Activated naive CD4-positive, alpha-beta T cell (primary cell): ENCODE measurements around the gene WDR49.

Experiments used
- DNase-seq, 4 experiments: peaks; one replicate each; lab custom pipeline; 2025; lab: John Stamatoyannopoulos, UW

Gene WDR49

GRCh38 chr3:167487556-167487955 is 166.2 kb downstream of the WDR49 start:
- DNase-seq = no peak

- DNase-seq = no peak
Observed at GRCh38 chr3:167484551-167484950, 169.2 kb downstream of the WDR49 start.

GRCh38 chr3:167483708-167484475 is 169.8 kb downstream of the WDR49 start:
- DNase-seq = no peak

- no peak for DNase-seq
Observed at GRCh38 chr3:167481164-167481563, 172.6 kb downstream of the WDR49 start.

- no peak for DNase-seq
Observed at GRCh38 chr3:167480748-167481147, 173.0 kb downstream of the WDR49 start.

GRCh38 chr3:167473863-167474262 is 179.9 kb downstream of the WDR49 start, which contains the start of gene SERPINI2:
TSS of gene SERPINI2 (minus strand) at chr3:167474042. CDS start at chr3:167471834, 2,208 bp downstream.
- no peak for DNase-seq

GRCh38 chr3:167469381-167469780 is 184.4 kb downstream of the WDR49 start:
- no peak for DNase-seq

GRCh38 chr3:167467848-167468611 is 185.7 kb downstream of the WDR49 start:
- DNase-seq = no peak

- no peak for DNase-seq
Observed at GRCh38 chr3:167466966-167467365, 186.8 kb downstream of the WDR49 start.

GRCh38 chr3:167456157-167456799 is 197.5 kb downstream of the WDR49 start:
- DNase-seq = no peak

- DNase-seq = no peak
Observed at GRCh38 chr3:167453815-167454214, 199.9 kb downstream of the WDR49 start.

GRCh38 chr3:167451282-167451681 is 202.5 kb downstream of the WDR49 start:
- no peak for DNase-seq

GRCh38 chr3:167450675-167451074 is 203.1 kb downstream of the WDR49 start:
- no peak for DNase-seq

GRCh38 chr3:167450195-167450594 is 203.5 kb downstream of the WDR49 start:
- no peak for DNase-seq

GRCh38 chr3:167445491-167445890 is 208.3 kb downstream of the WDR49 start:
- DNase-seq = no peak

- DNase-seq = no peak
Observed at GRCh38 chr3:167441256-167441655, 212.5 kb downstream of the WDR49 start.

- DNase-seq = no peak
Observed at GRCh38 chr3:167437428-167438139, 216.2 kb downstream of the WDR49 start.
